H54 (cell line): ENCODE results near the gene FYTTD1.

ENCODE experiments used
- DNase-seq: peaks from one replicate; pipeline ENCODE4 v3.0.0; 2011; ENCODE audit warnings: low spot score, mixed read lengths; ENCODE audit not compliant: insufficient read length
- FAIRE-seq: peaks from 3 replicates; lab custom pipeline; 2011; peaks lifted over from hg19 to GRCh38; lab: Jason Lieb, UNC
- POLR2A ChIP-seq: IDR thresholded peaks from 2 replicates; pipeline ENCODE4 v1.6.1; 2011; ENCODE audit warnings: low read depth, mild to moderate bottlenecking, low read length

Gene FYTTD1

DNA sequence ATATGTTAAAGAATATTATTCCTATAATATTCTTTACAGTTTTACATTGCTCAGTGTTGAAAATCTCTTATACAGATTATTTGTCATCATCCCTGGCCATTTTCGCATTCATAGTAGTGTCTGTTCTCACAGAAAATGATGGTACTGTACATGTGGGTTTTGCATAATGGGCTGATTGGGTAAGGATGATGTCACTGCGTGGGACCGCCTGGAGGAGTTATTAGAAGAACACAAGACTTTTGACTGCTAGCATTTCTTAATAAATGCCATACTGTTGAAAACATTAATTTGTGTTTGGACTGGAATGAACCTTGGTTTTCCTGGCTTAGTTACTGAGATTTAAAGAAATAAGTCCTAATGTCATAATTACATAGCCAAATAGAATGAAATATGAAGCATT, 61.7 kb downstream of the FYTTD1 start:
- FAIRE-seq: peak; percentile 81
- TF ChIP-seq POLR2A: no peak
- no peak for DNase-seq

- TF ChIP-seq POLR2A: no peak
- FAIRE-seq (no peak), DNase-seq (no peak)
Measured at GRCh38 chr3:197814372-197814771, 64.7 kb downstream of the FYTTD1 start.

DNA sequence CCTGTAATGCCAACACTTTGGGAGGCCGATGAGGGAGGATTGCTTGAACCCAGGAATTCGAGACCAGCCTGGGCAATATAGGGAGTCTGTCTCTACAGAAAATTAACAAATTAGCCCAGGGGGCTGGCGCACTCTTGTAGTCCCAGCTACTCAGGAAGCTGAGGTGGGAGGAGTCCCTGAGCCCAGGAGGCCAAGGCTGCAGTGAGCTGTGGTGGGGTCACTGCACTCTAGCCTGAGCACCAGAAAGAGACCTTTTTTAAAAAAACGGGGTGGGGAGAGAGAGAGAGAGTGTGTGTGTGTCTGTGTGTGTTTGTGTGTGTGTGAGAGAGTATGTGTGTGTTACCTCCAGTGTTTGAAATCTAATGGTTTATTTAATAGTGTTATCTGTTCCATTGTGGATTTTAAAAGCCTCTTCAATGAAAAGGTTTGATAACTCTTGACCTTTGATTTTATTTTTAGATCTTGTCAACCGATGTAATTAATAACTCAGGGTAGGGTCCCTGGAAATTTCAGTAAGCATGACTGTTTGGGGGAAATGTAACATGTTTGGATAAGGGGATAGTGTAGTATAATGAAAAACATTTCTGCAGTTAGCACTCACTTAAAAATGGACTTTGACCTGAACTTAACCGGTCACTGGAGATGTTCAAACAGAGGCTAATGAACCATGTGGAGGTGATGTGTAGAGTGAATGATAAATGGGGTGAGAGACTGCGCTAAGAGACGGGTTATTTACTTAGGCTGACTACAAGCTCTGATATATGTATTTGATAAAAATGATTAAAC, 71.1 kb downstream of the FYTTD1 start:
- peak; percentile 50 for FAIRE-seq

GRCh38 chr3:197829397-197830045, 79.8 kb downstream of the FYTTD1 start:
- FAIRE-seq: peak; percentile 43
- no peak for TF ChIP-seq POLR2A
- no peak for DNase-seq

More for the DNA sequence above, 71.1 kb downstream of the FYTTD1 start:
- no peak for TF ChIP-seq POLR2A
- no peak for DNase-seq

- no peak for DNase-seq
- no peak for TF ChIP-seq POLR2A
- no peak for FAIRE-seq
Measured at GRCh38 chr3:197830308-197830966, 80.8 kb downstream of the FYTTD1 start.

- DNase-seq: no peak
- TF ChIP-seq POLR2A: no peak
- FAIRE-seq: no peak
Measured at GRCh38 chr3:197830967-197831313, 81.3 kb downstream of the FYTTD1 start.

DNA sequence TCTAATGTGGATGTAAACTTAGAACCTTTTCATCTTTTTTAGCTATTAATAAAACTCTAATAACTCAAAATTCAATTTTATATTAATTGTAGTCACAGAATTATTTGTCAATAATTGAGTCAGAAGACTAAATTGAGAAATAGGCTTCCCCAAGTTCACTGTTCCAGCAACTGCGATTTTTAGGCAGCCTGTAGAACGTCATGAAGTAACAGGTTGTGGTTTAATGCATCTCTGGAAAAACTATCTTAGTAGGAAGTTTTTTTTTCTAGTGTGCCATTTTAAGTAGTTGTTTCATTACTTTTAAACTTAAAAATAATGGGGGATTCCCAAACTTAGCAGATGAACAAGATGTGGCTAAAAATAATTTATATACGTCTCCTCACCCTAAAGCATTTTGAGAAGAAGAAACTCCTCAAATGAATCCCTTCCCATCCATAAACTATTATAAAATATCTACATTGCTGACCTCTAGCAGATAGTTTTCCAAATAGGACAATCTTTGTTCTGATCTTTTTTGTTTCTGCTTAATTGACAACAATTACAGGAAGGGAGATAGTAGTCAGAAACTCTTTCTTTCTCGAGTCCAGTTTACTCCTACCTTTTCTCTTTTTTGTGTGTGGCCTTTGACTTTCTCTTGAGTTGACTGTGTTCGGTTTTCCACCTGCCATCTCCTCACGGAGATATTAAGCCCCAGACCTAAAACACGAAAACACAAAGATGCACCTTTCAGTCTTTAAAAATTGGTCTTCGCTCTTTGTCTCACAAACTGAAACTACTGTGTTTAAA, 84.4 kb downstream of the FYTTD1 start:
- peak; percentile 90 for FAIRE-seq
- no peak for TF ChIP-seq POLR2A
- DNase-seq: no peak

DNA sequence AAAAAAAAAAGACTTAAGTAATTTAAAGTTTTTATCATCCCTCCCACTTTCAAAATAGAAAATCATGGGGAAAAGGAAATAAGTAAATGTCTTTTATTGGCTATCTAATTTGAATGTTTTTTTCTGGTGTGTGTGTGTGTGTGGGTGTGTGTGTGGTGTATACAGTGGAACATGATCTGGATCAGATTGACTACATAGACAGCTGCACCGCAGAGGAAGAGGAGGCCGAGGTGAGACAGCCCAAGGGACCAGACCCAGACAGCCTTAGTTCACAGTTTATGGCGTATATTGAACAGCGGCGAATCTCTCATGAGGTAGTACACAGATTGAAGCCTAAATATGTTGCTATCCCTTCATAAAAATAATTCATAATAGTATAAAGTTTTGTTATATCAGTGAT, 85.8 kb downstream of the FYTTD1 start:
- no peak for FAIRE-seq
- TF ChIP-seq POLR2A: no peak
- no peak for DNase-seq

GRCh38 chr3:197836244-197836643, 86.6 kb downstream of the FYTTD1 start:
- no peak for TF ChIP-seq POLR2A
- FAIRE-seq: peak; percentile 50
- DNase-seq: no peak
